NCI-H1048 (cell line): ENCODE data around the gene C1orf216.
"Not testable (repeated sequence)": the region's sequence is repeated elsewhere in the genome, so short reads cannot be mapped to it uniquely, and the experiment has no call there.

Experiments
- DNase-seq: peaks from one replicate; lab custom pipeline; 2025; lab: John Stamatoyannopoulos, UW

C1orf216 gene

GRCh38 chr1:35706846-35707600 lies 11.7 kb downstream of the C1orf216 start:
- DNase-seq, result no peak

GRCh38 chr1:35702508-35702907 lies 16.2 kb downstream of the C1orf216 start:
- DNase-seq, result peak; percentile 86

- not testable (repeated sequence) for DNase-seq
Measured at GRCh38 chr1:35699152-35699551, 19.5 kb downstream of the C1orf216 start.

- DNase-seq, result no peak
Measured at GRCh38 chr1:35692317-35692716, 26.4 kb downstream of the C1orf216 start.

GRCh38 chr1:35691571-35692220 lies 27.0 kb downstream of the C1orf216 start:
- no peak for DNase-seq

- DNase-seq, result no peak
Measured at GRCh38 chr1:35691080-35691479, 27.6 kb downstream of the C1orf216 start.

- not testable (repeated sequence) for DNase-seq
Measured at GRCh38 chr1:35690103-35690502, 28.6 kb downstream of the C1orf216 start.

- no peak for DNase-seq
Measured at GRCh38 chr1:35688161-35688560, 30.5 kb downstream of the C1orf216 start.

GRCh38 chr1:35683012-35683411 lies 35.7 kb downstream of the C1orf216 start:
- DNase-seq, result no peak

- no peak for DNase-seq
Measured at GRCh38 chr1:35680271-35680670, 38.4 kb downstream of the C1orf216 start.

GRCh38 chr1:35675773-35676172 lies 42.9 kb downstream of the C1orf216 start:
- no peak for DNase-seq

- DNase-seq, result no peak
Measured at GRCh38 chr1:35674111-35674510, 44.6 kb downstream of the C1orf216 start.

- no peak for DNase-seq
Measured at GRCh38 chr1:35672116-35672515, 46.6 kb downstream of the C1orf216 start.

GRCh38 chr1:35668506-35668905 lies 50.2 kb downstream of the C1orf216 start:
- no peak for DNase-seq

GRCh38 chr1:35666916-35667315 lies 51.8 kb downstream of the C1orf216 start:
- no peak for DNase-seq

GRCh38 chr1:35666216-35666615 lies 52.5 kb downstream of the C1orf216 start:
- DNase-seq, result no peak
